ENCODE results near the gene TNS3. TPM values are rescaled to one million over a fixed set of nuclear protein-coding genes. Genes with fewer than 3 reads are reported as not detected.
"Not testable (repeated sequence)": the region's sequence is repeated elsewhere in the genome, so short reads cannot be mapped to it uniquely, and the experiment has no call there.

Gene TNS3
- total RNA-seq, 1 donor: 9.2 TPM

- Histone ChIP-seq H3K4me3 (ENCODE audit: low read length) (no peak overlapping the region), H3K9me3 (ENCODE audit: low read depth, low read length) (no peaks in the 10 kb centered on the region), H3K4me1 (ENCODE audit: insufficient read depth, low read length) (no peaks in the 10 kb centered on the region), H3K27me3 (ENCODE audit: insufficient read depth, low read length) (no peaks in the 10 kb centered on the region)
Observed at GRCh38 chr7:47278043-47278442, 303.9 kb downstream of the TNS3 start.

DNA sequence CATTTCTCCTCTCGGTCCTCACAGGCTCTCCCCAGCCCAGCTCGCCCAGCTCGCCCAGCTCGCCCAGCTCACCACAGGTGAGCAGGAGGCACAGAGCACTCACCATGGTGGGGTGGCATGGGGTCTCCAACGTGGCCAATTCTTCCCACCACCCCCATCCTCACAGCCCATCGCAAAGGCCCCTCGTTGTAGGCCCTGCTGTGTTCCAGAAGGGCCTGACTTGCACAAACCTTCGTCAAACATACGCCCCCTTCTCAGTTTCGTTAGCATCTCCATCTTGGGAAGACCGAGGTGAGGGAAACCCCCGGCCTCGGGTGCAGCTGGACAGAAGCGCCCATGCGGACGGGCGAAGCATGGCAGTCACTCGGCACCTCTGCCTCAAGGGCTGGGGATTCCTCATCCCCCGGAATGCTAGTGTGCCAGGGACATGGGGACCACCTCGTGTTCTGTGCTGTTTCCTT, 304.6 kb downstream of the TNS3 start:
- Histone ChIP-seq H3K4me3 (ENCODE audit: low read length) (no peak overlapping the region), H3K9me3 (ENCODE audit: low read depth, low read length) (no peaks in the 10 kb centered on the region), H3K27me3 (ENCODE audit: insufficient read depth, low read length) (no peaks in the 10 kb centered on the region), H3K4me1 (ENCODE audit: insufficient read depth, low read length) (no peaks in the 10 kb centered on the region)

DNA sequence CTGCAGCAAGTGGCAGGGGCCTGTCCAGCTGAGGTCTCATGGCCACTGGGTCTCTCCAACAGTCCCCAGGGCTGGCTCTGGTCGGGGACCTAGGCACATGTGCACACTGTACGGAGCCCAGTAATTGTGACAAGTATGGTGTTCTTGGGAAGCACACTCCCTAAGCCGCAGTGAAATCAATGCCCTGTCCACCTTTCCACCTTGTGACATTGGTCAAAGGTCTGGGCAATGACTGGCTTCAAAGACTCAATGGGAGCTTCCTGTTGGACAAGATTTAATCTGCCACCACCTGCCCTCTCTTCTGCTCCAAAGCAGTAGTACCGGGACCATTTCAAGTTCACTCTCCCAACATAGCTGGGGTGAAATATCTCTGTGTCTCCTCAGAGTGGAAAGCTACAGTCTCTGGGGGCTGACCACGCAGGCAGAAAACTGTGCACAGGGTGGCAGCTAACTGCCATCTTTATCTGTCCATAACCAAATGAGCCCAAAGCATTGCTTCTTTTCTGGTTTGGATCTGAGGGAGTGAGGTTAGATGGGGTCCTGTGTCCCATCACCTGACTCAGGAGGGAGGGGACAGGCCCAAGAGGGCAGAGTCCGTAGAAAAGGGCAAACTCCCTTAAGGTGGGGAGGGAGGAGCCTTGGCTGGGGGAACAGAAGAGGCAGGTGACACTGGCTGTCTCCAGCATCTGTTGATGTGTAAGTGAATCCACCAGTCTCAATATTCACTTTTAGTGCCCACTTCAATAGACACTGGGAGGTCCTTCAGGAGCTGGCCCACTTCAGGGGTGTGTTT, 307.7 kb downstream of the TNS3 start:
- no peak overlapping the region for H3K4me3 ChIP-seq (ENCODE audit: low read length)
- no peaks in the 10 kb centered on the region for H3K27me3 ChIP-seq (ENCODE audit: insufficient read depth, low read length)
- no peaks in the 10 kb centered on the region for H3K4me1 ChIP-seq (ENCODE audit: insufficient read depth, low read length)
- H3K9me3 ChIP-seq (ENCODE audit: low read depth, low read length): no peaks in the 10 kb centered on the region

DNA sequence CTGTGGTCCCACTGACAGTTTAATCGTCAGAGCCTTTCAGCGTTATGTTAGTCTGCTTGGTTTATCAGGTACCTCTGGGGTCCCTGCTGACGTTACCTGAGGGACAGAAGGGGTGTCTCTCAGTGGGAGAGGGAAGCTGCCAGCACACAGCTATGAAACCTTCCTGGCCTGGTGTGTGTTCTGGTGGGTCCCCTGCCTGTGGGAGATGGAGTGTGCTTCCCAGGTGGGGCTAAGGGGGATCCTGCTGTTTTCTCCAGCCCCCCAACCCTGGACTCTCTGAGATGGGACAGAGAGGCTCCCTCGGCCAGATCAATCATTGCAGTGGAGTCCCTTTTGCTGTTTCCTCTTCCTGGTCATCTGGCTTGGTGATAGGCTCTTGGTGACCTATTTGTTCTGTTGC, 308.8 kb downstream of the TNS3 start:
- H3K27me3 ChIP-seq (ENCODE audit: insufficient read depth, low read length): no peaks in the 10 kb centered on the region
- no peak overlapping the region for H3K4me3 ChIP-seq (ENCODE audit: low read length)
- no peaks in the 10 kb centered on the region for H3K9me3 ChIP-seq (ENCODE audit: low read depth, low read length)
- H3K4me1 ChIP-seq (ENCODE audit: insufficient read depth, low read length): no peaks in the 10 kb centered on the region

GRCh38 chr7:47271749-47272148, 310.2 kb downstream of the TNS3 start:
- H3K4me3 ChIP-seq (ENCODE audit: low read length): no peak overlapping the region
- no peaks in the 10 kb centered on the region for H3K9me3 ChIP-seq (ENCODE audit: low read depth, low read length)
- H3K4me1 ChIP-seq (ENCODE audit: insufficient read depth, low read length): no peaks in the 10 kb centered on the region
- H3K27me3 ChIP-seq (ENCODE audit: insufficient read depth, low read length): no peaks in the 10 kb centered on the region

DNA sequence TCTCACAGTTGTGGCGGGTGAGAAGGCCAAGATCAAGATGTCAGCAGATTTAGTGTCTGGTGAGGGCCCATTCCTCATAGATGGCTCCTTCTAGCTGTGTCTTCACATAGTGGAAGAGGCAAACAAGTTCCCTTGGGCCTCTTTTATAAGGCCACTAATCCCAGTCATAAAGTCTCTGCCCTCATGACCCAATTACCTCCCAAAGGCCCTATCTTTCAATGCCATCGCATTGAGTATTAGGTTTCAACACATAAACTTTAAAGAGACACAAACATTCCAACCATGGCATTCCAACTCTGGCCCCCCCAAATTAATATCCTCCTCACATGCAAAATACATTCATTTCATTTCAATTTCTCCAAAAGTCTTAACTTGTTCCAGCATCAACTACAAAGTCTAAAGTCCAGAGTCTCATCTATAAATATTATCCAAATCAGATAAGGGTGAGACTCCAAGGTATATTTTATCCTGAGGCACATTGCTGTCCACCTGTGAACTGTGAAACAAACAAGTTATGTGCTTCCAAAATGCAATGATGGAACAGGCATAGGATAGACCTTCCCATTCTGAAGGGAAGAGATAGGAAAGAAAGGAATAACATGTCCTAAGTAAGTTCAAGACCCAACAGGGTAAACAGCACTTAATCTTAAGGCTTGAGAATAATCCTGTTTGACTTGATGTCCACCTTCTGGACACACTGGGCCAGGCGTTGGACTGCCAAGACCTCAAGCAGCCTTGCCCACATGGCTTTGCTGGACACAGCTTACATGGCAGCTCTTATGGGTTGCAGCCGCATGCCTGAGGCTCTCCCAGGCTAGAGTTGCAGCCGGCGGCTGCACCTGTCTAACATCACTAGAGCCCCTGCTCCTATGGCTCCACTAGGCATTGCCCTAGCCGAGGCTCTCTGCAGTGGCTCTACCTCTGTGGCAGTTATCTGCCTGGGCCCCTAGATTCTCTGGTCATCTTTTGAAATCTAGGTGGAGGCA, 312.8 kb downstream of the TNS3 start:
- no peaks in the 10 kb centered on the region for H3K27me3 ChIP-seq (ENCODE audit: insufficient read depth, low read length)
- no peaks in the 10 kb centered on the region for H3K4me1 ChIP-seq (ENCODE audit: insufficient read depth, low read length)
- no peak overlapping the region for H3K4me3 ChIP-seq (ENCODE audit: low read length)
- H3K9me3 ChIP-seq (ENCODE audit: low read depth, low read length): no peaks in the 10 kb centered on the region

- Histone ChIP-seq H3K4me3 (ENCODE audit: low read length) (no peak overlapping the region), H3K27me3 (ENCODE audit: insufficient read depth, low read length) (no peaks in the 10 kb centered on the region), H3K9me3 (ENCODE audit: low read depth, low read length) (no peaks in the 10 kb centered on the region), H3K4me1 (ENCODE audit: insufficient read depth, low read length) (no peaks in the 10 kb centered on the region)
Observed at GRCh38 chr7:47267346-47267745, 314.6 kb downstream of the TNS3 start.

- Histone ChIP-seq H3K27me3 (ENCODE audit: insufficient read depth, low read length) (no peaks in the 10 kb centered on the region), H3K4me3 (ENCODE audit: low read length) (no peak overlapping the region), H3K4me1 (ENCODE audit: insufficient read depth, low read length) (no peaks in the 10 kb centered on the region)
Observed at GRCh38 chr7:47266799-47267198, 315.1 kb downstream of the TNS3 start.

DNA sequence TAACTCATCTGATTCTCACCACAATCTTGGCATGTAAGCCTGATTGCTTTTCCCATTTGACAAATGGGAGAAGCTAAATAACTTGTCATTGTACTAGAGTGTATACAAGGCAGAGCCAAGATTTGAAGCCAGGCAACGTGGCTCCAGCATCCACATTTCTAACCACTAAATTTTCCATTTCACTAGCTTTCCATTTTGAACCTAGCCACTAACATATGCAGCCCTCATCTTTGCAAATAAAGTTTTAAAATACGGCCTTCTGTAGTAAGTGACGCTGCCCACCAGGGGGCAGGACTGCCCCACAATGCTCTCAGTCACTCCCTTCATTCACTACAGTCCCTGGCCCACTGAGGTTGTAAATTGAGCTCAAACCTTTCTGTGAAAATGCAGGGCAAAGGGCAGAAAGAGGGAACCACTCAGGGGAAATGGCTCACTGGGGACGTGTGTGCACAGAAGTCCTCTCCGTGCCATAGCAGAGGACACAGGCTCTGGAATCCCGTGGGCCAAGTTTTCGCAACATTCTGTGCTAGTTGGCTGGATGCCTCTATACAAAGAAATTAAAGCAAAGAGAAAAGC, 315.7 kb downstream of the TNS3 start:
- Histone ChIP-seq H3K27me3 (ENCODE audit: insufficient read depth, low read length) (no peaks in the 10 kb centered on the region), H3K4me1 (ENCODE audit: insufficient read depth, low read length) (no peaks in the 10 kb centered on the region), H3K4me3 (ENCODE audit: low read length) (no peak overlapping the region), H3K9me3 (ENCODE audit: low read depth, low read length) (no peaks in the 10 kb centered on the region)

More at GRCh38 chr7:47266799-47267198, 315.1 kb downstream of the TNS3 start:
- H3K9me3 ChIP-seq (ENCODE audit: low read depth, low read length): no peaks in the 10 kb centered on the region

- H3K4me1 ChIP-seq (ENCODE audit: insufficient read depth, low read length): no peaks in the 10 kb centered on the region
- no peaks in the 10 kb centered on the region for H3K27me3 ChIP-seq (ENCODE audit: insufficient read depth, low read length)
- H3K9me3 ChIP-seq (ENCODE audit: low read depth, low read length): no peaks in the 10 kb centered on the region
- no peak overlapping the region for H3K4me3 ChIP-seq (ENCODE audit: low read length)
Observed at GRCh38 chr7:47265621-47266020, 316.3 kb downstream of the TNS3 start.

DNA sequence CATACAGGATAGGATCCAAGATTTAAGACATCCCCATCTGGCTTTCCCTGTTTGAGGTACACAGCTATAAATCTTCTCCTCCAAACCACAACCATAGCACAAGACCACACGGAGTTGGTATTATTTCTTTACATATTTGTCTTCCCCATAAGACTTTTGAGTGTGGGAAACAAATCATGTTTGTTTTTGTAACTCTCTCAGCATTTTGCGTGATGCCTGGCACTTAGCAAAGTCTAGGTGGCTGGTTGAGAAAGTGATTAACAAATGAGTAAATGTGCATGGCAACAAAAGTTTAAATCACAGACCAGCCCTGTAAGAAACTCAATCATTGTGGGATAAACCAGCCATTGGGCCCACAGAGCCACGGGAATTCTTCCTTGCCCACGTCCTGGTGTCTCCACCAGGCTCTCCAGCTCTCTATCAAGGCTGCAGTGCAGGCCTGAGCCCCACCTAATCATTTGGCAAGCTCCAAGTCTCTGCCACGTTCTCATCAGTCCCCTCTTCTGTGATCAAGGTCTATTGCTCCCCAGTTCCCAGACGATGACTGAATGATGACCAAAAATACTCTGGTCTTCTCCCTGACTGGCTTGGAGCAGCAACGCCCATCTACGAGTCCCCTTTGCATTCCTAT, 317.8 kb downstream of the TNS3 start:
- Histone ChIP-seq H3K27me3 (ENCODE audit: insufficient read depth, low read length) (no peaks in the 10 kb centered on the region), H3K4me3 (ENCODE audit: low read length) (no peak overlapping the region), H3K9me3 (ENCODE audit: low read depth, low read length) (no peaks in the 10 kb centered on the region), H3K4me1 (ENCODE audit: insufficient read depth, low read length) (no peaks in the 10 kb centered on the region)

GRCh38 chr7:47262881-47263280, 319.0 kb downstream of the TNS3 start:
- Histone ChIP-seq H3K4me1 (ENCODE audit: insufficient read depth, low read length) (no peaks in the 10 kb centered on the region), H3K27me3 (ENCODE audit: insufficient read depth, low read length) (no peaks in the 10 kb centered on the region), H3K4me3 (ENCODE audit: low read length) (no peak overlapping the region), H3K9me3 (ENCODE audit: low read depth, low read length) (no peaks in the 10 kb centered on the region)

- not testable (repeated sequence) for H3K27me3 ChIP-seq (ENCODE audit: insufficient read depth, low read length); H3K4me1 ChIP-seq (ENCODE audit: insufficient read depth, low read length); H3K4me3 ChIP-seq (ENCODE audit: low read length); H3K9me3 ChIP-seq (ENCODE audit: low read depth, low read length)
Observed at GRCh38 chr7:47262160-47262559, 319.8 kb downstream of the TNS3 start.

GRCh38 chr7:47260270-47260669, 321.6 kb downstream of the TNS3 start:
- H3K27me3 ChIP-seq (ENCODE audit: insufficient read depth, low read length): no peaks in the 10 kb centered on the region
- H3K4me3 ChIP-seq (ENCODE audit: low read length): no peak overlapping the region
- no peaks in the 10 kb centered on the region for H3K9me3 ChIP-seq (ENCODE audit: low read depth, low read length)
- H3K4me1 ChIP-seq (ENCODE audit: insufficient read depth, low read length): peaks cover 7% of the 10 kb centered on the region

- no peak overlapping the region for H3K4me3 ChIP-seq (ENCODE audit: low read length)
- no peaks in the 10 kb centered on the region for H3K27me3 ChIP-seq (ENCODE audit: insufficient read depth, low read length)
- peaks cover 13% of the 10 kb centered on the region for H3K4me1 ChIP-seq (ENCODE audit: insufficient read depth, low read length)
- H3K9me3 ChIP-seq (ENCODE audit: low read depth, low read length): no peaks in the 10 kb centered on the region
Observed at GRCh38 chr7:47259682-47260081, 322.2 kb downstream of the TNS3 start.
